ENCODE results near the gene GAD1.

- TF ChIP-seq GATA2 (IDR thresholded peaks at IDR 0.05; ENCODE audit: low read depth, low read length) (no peak), GATA3 (IDR thresholded peaks at IDR 0.05; ENCODE audit: low read depth, low read length) (no peak)
These were observed 3.3 kb downstream of the GAD1 start for GRCh38 chr2:170819680-170820664.
